Hepatocyte (in vitro differentiated cells): ENCODE measurements around the gene TTN. TPM values are rescaled to one million over a fixed set of nuclear protein-coding genes. Genes with fewer than 3 reads are reported as not detected.

Source experiments
- DNase-seq: peaks from one replicate; pipeline ENCODE4 v3.0.0-alpha.2; 2016; ENCODE audit warnings: low spot score
- H2AFZ ChIP-seq: fragments of 200-600 bp; sonication (generic); 2 replicates; pipeline ENCODE4 v1.6.0; 2016; ENCODE audit warnings: antibody characterized with exemption, mild to moderate bottlenecking
- H3K27ac ChIP-seq: fragments of 200-600 bp; sonication (generic); 2 replicates; pipeline ENCODE4 v1.5.1; 2016; ENCODE audit warnings: mild to moderate bottlenecking
- H3K27me3 ChIP-seq: fragments of 200-600 bp; sonication (generic); 2 replicates; pipeline ENCODE4 v1.6.1; 2016
- H3K36me3 ChIP-seq: fragments of 200-600 bp; sonication (generic); replicated peaks from 2 replicates; pipeline ENCODE4 v1.5.1; 2016; ENCODE audit warnings: low read depth; ENCODE audit not compliant: insufficient read depth
- H3K4me1 ChIP-seq: fragments of 200-600 bp; sonication (generic); 2 replicates; pipeline ENCODE4 v1.5.1; 2016; ENCODE audit warnings: mild to moderate bottlenecking, moderate library complexity; ENCODE audit not compliant: insufficient read depth
- H3K4me2 ChIP-seq: fragments of 200-600 bp; sonication (generic); 2 replicates; pipeline ENCODE4 v1.6.0; 2016
- H3K4me3 ChIP-seq: fragments of 200-600 bp; sonication (generic); 2 replicates; pipeline ENCODE4 v1.5.1; 2016; ENCODE audit warnings: mild to moderate bottlenecking
- H3K79me2 ChIP-seq: fragments of 200-600 bp; sonication (generic); 2 replicates; pipeline ENCODE4 v1.6.0; 2017; ENCODE audit warnings: mild to moderate bottlenecking
- H3K9me2 ChIP-seq: fragments of 200-600 bp; sonication (generic); replicated peaks from 2 replicates; pipeline ENCODE4 v1.6.0; 2017; ENCODE audit warnings: mild to moderate bottlenecking; ENCODE audit not compliant: insufficient read depth
- H3K9me3 ChIP-seq: fragments of 200-600 bp; sonication (generic); 2 replicates; pipeline ENCODE4 v1.5.1; 2016; ENCODE audit warnings: low read depth, mild to moderate bottlenecking
- H4K20me1 ChIP-seq: fragments of 200-600 bp; sonication (generic); 2 replicates; pipeline ENCODE4 v1.6.0; 2016; ENCODE audit warnings: mild to moderate bottlenecking; ENCODE audit not compliant: insufficient read depth, poor library complexity, severe bottlenecking
- CTCF ChIP-seq: fragments of 200-600 bp; sonication (generic); IDR thresholded peaks from 2 replicates; pipeline ENCODE4 v1.5.1; 2016; ENCODE audit warnings: antibody characterized with exemption, mild to moderate bottlenecking; ENCODE audit not compliant: poor library complexity
- EZH2 ChIP-seq: fragments of 200-600 bp; sonication (generic); IDR thresholded peaks from 2 replicates; pipeline ENCODE4 v1.6.1; 2016; ENCODE audit warnings: antibody characterized with exemption, mild to moderate bottlenecking, borderline replicate concordance
- EZH2phosphoT487 ChIP-seq: fragments of 200-600 bp; sonication (generic); IDR thresholded peaks from one replicate; pipeline ENCODE4 v1.6.1; 2018; ENCODE audit warnings: antibody characterized with exemption, mild to moderate bottlenecking, low read depth, moderate library complexity; ENCODE audit not compliant: unreplicated experiment, severe bottlenecking
- WGBS: methylation state at CpG from one replicate; pipeline ENCODE4 v1.1.6; 2016; ENCODE audit warnings: low lambda C conversion rate; ENCODE audit errors: missing lambda C conversion rate; 5-methylcytosine and 5-hydroxymethylcytosine counted together
- polyA plus RNA-seq: library from polyadenylated mRNA; unstranded; fragments of >200 nt; fragmentation: Nextera tagmentation; extraction: Ambion mirVana; gene quantifications from 2 replicates; pipeline ENCODE4 v1.2.1, GENCODE V29; 2016
- total RNA-seq: library from RNA; depleted of rRNA; stranded (reverse); fragments of >200 nt; gene quantifications from 2 replicates; pipeline ENCODE4 v1.2.3, GENCODE V29; 2014

TTN gene
- total and polyA plus RNA-seq, 2 experiments from 2014 or later: 5.4 to 6.4 TPM

GRCh38 chr2:178602901-178603300 is 204.3 kb downstream of the TTN start:
- H3K4me2 ChIP-seq: no peak overlapping the region
- no peak overlapping the region for H2AFZ ChIP-seq
- no peak for DNase-seq
- no peaks in the 10 kb centered on the region for H3K9me2 ChIP-seq
- TF ChIP-seq EZH2phosphoT487: no peak
- TF ChIP-seq EZH2: no peak
- TF ChIP-seq CTCF: no peak
- H4K20me1 ChIP-seq: no peaks in the 10 kb centered on the region
- H3K36me3 ChIP-seq: no peaks in the 10 kb centered on the region
- H3K27me3 ChIP-seq: no peaks in the 10 kb centered on the region
- H3K79me2 ChIP-seq: no peaks in the 10 kb centered on the region
- no peaks in the 10 kb centered on the region for H3K4me1 ChIP-seq
- H3K9me3 ChIP-seq: no peaks in the 10 kb centered on the region
- H3K4me3 ChIP-seq: no peak overlapping the region
- no peak overlapping the region for H3K27ac ChIP-seq

- Histone ChIP-seq H3K27me3 (no peaks in the 10 kb centered on the region), H3K79me2 (no peaks in the 10 kb centered on the region), H2AFZ (no peak overlapping the region), H3K27ac (no peak overlapping the region), H3K4me3 (no peak overlapping the region), H3K4me1 (no peaks in the 10 kb centered on the region), H4K20me1 (no peaks in the 10 kb centered on the region), H3K4me2 (no peak overlapping the region), H3K9me2 (no peaks in the 10 kb centered on the region), H3K36me3 (no peaks in the 10 kb centered on the region), H3K9me3 (no peaks in the 10 kb centered on the region)
- TF ChIP-seq CTCF (no peak), EZH2 (no peak), EZH2phosphoT487 (no peak)
- 95% methylated on average over 6 of the region's 6 CpGs for WGBS
- DNase-seq: no peak
Measured at GRCh38 chr2:178592655-178593054, 214.6 kb downstream of the TTN start.

DNA sequence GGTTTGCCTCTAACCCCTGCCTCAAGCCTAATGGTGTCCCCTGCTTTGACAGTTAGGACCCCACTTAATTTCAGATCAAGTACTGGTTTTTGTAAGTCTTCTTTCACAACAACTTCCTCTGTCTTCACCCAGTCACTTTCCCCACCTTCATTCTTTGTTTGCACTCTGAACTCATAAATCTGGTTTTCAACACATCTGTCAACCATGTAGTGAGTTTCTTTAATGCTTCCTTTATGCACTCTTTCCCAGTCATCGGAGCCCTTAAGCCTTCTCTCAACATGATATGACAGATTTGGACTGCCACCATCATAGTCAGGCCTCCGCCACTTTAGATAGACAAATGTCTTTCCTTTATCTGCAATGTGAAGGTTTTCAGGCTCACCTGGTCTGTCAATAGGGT is 217.9 kb downstream of the TTN start:
- no peak overlapping the region for H3K4me3 ChIP-seq
- H2AFZ ChIP-seq: no peak overlapping the region
- WGBS: 92% methylated on average over 2 of the region's 2 CpGs
- no peaks in the 10 kb centered on the region for H3K9me3 ChIP-seq
- no peak overlapping the region for H3K4me2 ChIP-seq
- TF ChIP-seq CTCF (no peak), EZH2phosphoT487 (no peak), EZH2 (no peak)
- no peak overlapping the region for H3K27ac ChIP-seq
- no peaks in the 10 kb centered on the region for H3K27me3 ChIP-seq
- DNase-seq: no peak
- no peaks in the 10 kb centered on the region for H3K4me1 ChIP-seq
- H4K20me1 ChIP-seq: no peaks in the 10 kb centered on the region
- no peaks in the 10 kb centered on the region for H3K9me2 ChIP-seq
- H3K79me2 ChIP-seq: no peaks in the 10 kb centered on the region
- H3K36me3 ChIP-seq: no peaks in the 10 kb centered on the region

- H3K27ac ChIP-seq: no peak overlapping the region
- no peaks in the 10 kb centered on the region for H3K4me1 ChIP-seq
- H3K9me2 ChIP-seq: no peaks in the 10 kb centered on the region
- no peak overlapping the region for H3K4me3 ChIP-seq
- H3K79me2 ChIP-seq: no peaks in the 10 kb centered on the region
- TF ChIP-seq EZH2 (no peak), EZH2phosphoT487 (no peak), CTCF (no peak)
- H3K27me3 ChIP-seq: no peaks in the 10 kb centered on the region
- H3K4me2 ChIP-seq: no peak overlapping the region
- no peaks in the 10 kb centered on the region for H3K36me3 ChIP-seq
- WGBS: 94% methylated on average over 10 of the region's 10 CpGs
- no peaks in the 10 kb centered on the region for H3K9me3 ChIP-seq
- no peak for DNase-seq
- no peaks in the 10 kb centered on the region for H4K20me1 ChIP-seq
- no peak overlapping the region for H2AFZ ChIP-seq
Measured at GRCh38 chr2:178584666-178585065, 222.6 kb downstream of the TTN start.
